Amygdala (tissue), 56 donors: ENCODE data around the gene CREB3L1.
"Not testable (repeated sequence)": the region's sequence is repeated elsewhere in the genome, so short reads cannot be mapped to it uniquely, and the experiment has no call there.

Experiments used
- DNase-seq, 56 donors: peaks; one replicate each; lab custom pipeline; 2025; lab: John Stamatoyannopoulos, UW

The CREB3L1 gene

GRCh38 chr11:46293641-46294103, 16.2 kb downstream of the CREB3L1 start:
- DNase-seq = no peak

GRCh38 chr11:46294365-46295309, 17.2 kb downstream of the CREB3L1 start:
- no peak for DNase-seq

GRCh38 chr11:46295312-46296058, 18.0 kb downstream of the CREB3L1 start:
- peak in 50 of 56 donors; percentile 9 to 78 (median 48) for DNase-seq

- no peak for DNase-seq
Measured at GRCh38 chr11:46296059-46296527, 18.6 kb downstream of the CREB3L1 start.

- DNase-seq = no peak
Measured at GRCh38 chr11:46296528-46297448, 19.3 kb downstream of the CREB3L1 start.

- no peak for DNase-seq
Measured at GRCh38 chr11:46298699-46299433, 21.4 kb downstream of the CREB3L1 start.

GRCh38 chr11:46299451-46299961, 22.0 kb downstream of the CREB3L1 start:
- no peak for DNase-seq

GRCh38 chr11:46300270-46300669, 22.8 kb downstream of the CREB3L1 start:
- DNase-seq = no peak

- DNase-seq = no peak
Measured at GRCh38 chr11:46302866-46303265, 25.4 kb downstream of the CREB3L1 start.

- not testable (repeated sequence) for DNase-seq
Measured at GRCh38 chr11:46304036-46304435, 26.6 kb downstream of the CREB3L1 start.

GRCh38 chr11:46304605-46305179, 27.2 kb downstream of the CREB3L1 start:
- no peak for DNase-seq

- no peak for DNase-seq
Measured at GRCh38 chr11:46305295-46305694, 27.8 kb downstream of the CREB3L1 start.

- DNase-seq = no peak
Measured at GRCh38 chr11:46306296-46306853, 28.9 kb downstream of the CREB3L1 start.

GRCh38 chr11:46307369-46307768, 29.9 kb downstream of the CREB3L1 start:
- no peak for DNase-seq

GRCh38 chr11:46307785-46308341, 30.4 kb downstream of the CREB3L1 start:
- no peak for DNase-seq

- peak in 43 of 56 donors; percentile 3 to 81 (median 36) for DNase-seq
Measured at GRCh38 chr11:46308631-46309419, 31.4 kb downstream of the CREB3L1 start.

GRCh38 chr11:46309814-46310259, 32.4 kb downstream of the CREB3L1 start:
- no peak for DNase-seq
